ENCODE data around the gene RNF25.

DNA sequence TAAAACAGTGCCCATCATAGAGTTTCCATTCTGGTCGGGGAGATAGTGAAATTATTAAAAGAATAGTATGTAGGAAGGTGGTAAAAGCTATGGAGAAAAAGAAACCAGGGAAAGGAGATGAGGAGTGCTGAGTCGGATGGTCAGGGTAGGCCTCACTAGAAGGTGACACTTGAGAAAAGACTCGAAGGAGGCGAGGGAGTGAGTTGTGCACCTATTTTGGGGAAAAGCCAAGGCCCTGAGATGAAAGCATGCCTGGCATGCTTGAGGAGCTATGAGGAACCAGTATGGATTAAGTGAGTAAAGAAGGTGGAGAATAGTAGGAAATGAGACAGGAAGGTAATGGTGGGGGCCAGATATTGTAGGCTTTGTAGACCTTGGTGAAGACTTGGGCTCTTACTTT is 31.5 kb upstream of the RNF25 start:
- no peak for TF ChIP-seq SIN3A (IDR thresholded peaks at IDR 0.05; ENCODE audit: borderline replicate concordance, insufficient read depth, low read length)
- no peak for TF ChIP-seq TAF1 (IDR thresholded peaks at IDR 0.05; ENCODE audit: borderline replicate concordance, insufficient read depth, low read length)
- no peak for TF ChIP-seq REST (IDR thresholded peaks at IDR 0.05; ENCODE audit: insufficient read depth in 1 of 2, low read depth in 2 of 2, low read length in 2 of 2)
- TF ChIP-seq POLR2AphosphoS5 (IDR thresholded peaks at IDR 0.05; ENCODE audit: low read depth, low read length): no peak
